ENCODE data around the gene TERT.
"Not testable (repeated sequence)": the region's sequence is repeated elsewhere in the genome, so short reads cannot be mapped to it uniquely, and the experiment has no call there.

The TERT gene

GRCh38 chr5:1292846-1293415 lies 1.9 kb downstream of the TERT start:
- no peak for DNase-seq (ENCODE audit: extremely low read depth, low read depth)
- TF ChIP-seq, protein P1, sequence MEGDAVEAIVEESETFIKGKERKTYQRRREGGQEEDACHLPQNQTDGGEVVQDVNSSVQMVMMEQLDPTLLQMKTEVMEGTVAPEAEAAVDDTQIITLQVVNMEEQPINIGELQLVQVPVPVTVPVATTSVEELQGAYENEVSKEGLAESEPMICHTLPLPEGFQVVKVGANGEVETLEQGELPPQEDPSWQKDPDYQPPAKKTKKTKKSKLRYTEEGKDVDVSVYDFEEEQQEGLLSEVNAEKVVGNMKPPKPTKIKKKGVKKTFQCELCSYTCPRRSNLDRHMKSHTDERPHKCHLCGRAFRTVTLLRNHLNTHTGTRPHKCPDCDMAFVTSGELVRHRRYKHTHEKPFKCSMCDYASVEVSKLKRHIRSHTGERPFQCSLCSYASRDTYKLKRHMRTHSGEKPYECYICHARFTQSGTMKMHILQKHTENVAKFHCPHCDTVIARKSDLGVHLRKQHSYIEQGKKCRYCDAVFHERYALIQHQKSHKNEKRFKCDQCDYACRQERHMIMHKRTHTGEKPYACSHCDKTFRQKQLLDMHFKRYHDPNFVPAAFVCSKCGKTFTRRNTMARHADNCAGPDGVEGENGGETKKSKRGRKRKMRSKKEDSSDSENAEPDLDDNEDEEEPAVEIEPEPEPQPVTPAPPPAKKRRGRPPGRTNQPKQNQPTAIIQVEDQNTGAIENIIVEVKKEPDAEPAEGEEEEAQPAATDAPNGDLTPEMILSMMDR (IDR thresholded peaks at IDR 0.05; ENCODE audit: low read depth, low read length, missing control alignments) = no peak

GRCh38 chr5:1292139-1292538 lies 2.7 kb downstream of the TERT start:
- TF ChIP-seq, protein P1 (IDR thresholded peaks at IDR 0.05; ENCODE audit: low read depth, low read length, missing control alignments) = no peak
- DNase-seq (ENCODE audit: extremely low read depth, low read depth) = no peak
- H3K4me3 ChIP-seq (replicated peaks; ENCODE audit: low read depth, low read length) = no peak overlapping the region

More at GRCh38 chr5:1292846-1293415, 1.9 kb downstream of the TERT start:
- H3K4me3 ChIP-seq (replicated peaks; ENCODE audit: low read depth, low read length) = no peak overlapping the region

DNA sequence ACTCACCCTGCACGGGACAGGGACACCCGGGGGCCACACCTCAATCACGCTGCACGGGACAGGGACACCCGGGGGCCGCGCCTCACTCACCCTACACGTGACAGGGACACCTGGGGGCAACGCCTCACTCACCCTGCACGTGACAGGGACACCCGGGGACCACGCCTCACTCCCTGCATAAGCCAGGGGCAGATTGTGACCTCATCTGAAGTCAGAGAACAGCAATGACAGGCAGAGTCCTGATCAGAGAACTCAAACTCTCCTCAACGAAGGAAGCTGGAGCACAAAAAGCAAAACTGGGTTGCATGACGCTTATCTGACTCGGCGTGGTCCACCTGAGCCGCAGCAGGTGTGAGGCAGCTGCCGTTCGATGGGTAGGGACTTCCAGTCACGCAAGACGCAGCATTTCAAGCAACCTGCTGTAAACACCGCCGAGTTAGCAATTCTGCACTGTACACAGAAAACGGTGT lies 3.2 kb downstream of the TERT start:
- no peak overlapping the region for H3K4me3 ChIP-seq (replicated peaks; ENCODE audit: low read depth, low read length)
- TF ChIP-seq, protein P1 (IDR thresholded peaks at IDR 0.05; ENCODE audit: low read depth, low read length, missing control alignments) = no peak
- DNase-seq (ENCODE audit: extremely low read depth, low read depth) = no peak

GRCh38 chr5:1290956-1291355 lies 3.9 kb downstream of the TERT start:
- not testable (repeated sequence) for H3K4me3 ChIP-seq (replicated peaks; ENCODE audit: low read depth, low read length); DNase-seq (ENCODE audit: extremely low read depth, low read depth)

DNA sequence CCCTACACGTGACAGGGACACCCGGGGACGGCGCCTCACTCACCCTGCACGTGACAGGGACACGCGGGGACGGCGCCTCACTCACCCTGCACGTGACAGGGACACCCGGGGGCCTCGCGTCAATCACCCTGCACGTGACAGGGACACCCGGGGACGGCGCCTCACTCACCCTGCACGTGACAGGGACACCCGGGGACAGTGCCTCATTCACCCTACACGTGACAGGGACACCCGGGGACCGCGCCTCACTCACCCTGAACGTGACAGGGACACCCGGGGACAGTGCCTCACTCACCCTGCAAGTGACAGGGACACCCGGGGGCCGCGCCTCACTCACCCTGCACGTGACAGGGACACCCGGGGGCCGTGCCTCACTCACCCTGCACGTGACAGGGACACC lies 5.3 kb downstream of the TERT start:
- not testable (repeated sequence) for H3K4me3 ChIP-seq (replicated peaks; ENCODE audit: low read depth, low read length); DNase-seq (ENCODE audit: extremely low read depth, low read depth)

DNA sequence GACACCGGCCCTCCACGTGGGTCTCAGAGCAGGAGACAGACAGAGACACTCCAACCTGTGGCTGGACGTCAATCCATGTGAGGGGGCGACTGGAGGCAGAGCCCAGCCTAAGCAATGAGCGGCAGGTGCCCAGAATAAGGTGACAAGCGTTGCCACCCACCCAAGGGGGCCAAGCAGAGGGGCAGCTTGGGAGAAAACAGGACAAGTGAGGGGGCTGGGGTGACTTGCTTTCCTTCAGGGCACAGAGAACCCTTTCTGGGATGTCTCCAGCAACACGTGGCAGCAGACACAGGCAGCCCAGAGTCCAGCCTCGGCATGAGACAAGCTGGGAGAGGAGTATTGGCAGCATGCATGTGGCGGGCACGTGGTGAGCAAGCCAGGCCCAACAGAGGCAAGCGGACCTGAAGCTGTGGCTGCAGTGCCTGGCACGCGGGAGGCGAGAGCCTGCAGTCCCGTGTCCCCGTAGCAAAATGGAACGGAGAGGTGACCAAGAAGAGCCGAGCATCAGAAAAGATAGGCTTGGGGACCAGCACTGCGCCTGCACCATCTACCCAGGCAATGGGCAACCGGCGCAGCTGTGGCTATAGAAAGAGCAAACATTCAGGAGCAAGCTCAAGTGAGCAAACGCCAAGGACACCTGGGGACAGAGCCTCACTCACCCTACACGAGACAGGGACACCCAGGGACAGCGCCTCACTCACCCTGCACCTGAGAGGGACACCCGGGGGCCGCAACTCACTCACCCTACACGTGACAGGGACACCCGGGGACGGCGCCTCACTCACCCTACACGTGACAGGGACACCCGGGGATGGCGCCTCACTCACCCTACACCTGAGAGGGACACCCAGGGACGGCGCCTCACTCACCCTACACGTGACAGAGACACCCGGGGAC lies 6.2 kb downstream of the TERT start:
- DNase-seq (ENCODE audit: extremely low read depth, low read depth) = no peak
- H3K4me3 ChIP-seq (replicated peaks; ENCODE audit: low read depth, low read length) = no peak overlapping the region
- TF ChIP-seq, protein P1 (IDR thresholded peaks at IDR 0.05; ENCODE audit: low read depth, low read length, missing control alignments) = no peak

DNA sequence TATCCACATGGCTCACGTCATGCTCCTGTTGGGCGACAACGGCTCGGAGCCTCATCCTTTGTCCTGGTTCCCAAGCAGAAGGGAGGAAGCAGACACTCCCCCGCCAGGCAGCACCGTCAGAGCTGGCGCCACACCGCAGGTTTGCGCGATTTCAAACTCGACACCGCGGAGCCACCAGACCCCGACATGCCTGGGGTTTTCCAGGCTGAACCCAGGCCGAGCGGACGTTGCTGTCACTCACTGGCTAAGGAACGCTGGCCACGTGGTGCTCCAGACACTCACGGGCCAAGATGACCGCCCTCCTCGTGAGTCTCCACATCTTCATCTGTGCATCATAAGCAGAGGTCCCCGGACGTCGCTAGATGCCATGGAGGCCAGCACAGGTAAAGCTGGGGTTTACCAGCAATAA lies 9.0 kb downstream of the TERT start:
- no peak for DNase-seq (ENCODE audit: extremely low read depth, low read depth)
- TF ChIP-seq, protein P1 (IDR thresholded peaks at IDR 0.05; ENCODE audit: low read depth, low read length, missing control alignments) = no peak
- no peak overlapping the region for H3K4me3 ChIP-seq (replicated peaks; ENCODE audit: low read depth, low read length)
